Effector CD4-positive, alpha-beta T cell (primary cell): Measurements from ENCODE around the gene PRR12.
"Not testable (repeated sequence)": the region's sequence is repeated elsewhere in the genome, so short reads cannot be mapped to it uniquely, and the experiment has no call there.

Experiments
- DNase-seq: peaks from one replicate; pipeline ENCODE4 v3.0.0-alpha.2; 2020

PRR12 gene

GRCh38 chr19:49624967-49625910 lies 34.3 kb downstream of the PRR12 start:
- DNase-seq = no peak

GRCh38 chr19:49626226-49626625 lies 35.2 kb downstream of the PRR12 start:
- no peak for DNase-seq

GRCh38 chr19:49629659-49630058 lies 38.7 kb downstream of the PRR12 start:
- DNase-seq = no peak

DNA sequence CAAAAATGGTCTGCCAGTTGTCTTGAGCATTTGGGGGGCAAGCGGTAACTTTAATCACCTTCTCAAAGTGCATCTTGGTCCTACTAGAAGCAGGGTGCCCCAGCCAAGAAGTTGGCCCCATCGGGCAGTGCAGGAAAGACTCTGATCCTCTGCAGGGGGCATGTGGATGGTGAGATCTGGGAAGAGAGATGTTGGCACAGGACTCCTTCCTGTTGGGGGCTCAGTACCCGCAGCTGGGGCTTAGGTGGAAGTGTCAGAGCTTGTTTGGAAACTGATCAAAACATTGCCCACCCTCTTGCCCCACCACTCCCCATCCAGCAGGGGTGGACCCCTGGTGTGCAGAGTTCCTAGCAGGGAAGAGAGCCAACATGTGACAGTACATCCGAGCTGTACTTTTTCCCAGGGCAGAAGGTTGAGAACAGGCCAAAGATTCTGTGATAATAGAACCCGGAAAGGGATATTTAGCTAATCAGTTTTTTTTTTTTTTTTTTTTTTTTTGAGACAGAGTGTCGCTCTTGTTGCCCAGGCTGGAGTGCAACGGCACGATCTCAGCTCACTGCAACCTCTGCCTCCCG lies 40.1 kb downstream of the PRR12 start:
- no peak for DNase-seq

DNA sequence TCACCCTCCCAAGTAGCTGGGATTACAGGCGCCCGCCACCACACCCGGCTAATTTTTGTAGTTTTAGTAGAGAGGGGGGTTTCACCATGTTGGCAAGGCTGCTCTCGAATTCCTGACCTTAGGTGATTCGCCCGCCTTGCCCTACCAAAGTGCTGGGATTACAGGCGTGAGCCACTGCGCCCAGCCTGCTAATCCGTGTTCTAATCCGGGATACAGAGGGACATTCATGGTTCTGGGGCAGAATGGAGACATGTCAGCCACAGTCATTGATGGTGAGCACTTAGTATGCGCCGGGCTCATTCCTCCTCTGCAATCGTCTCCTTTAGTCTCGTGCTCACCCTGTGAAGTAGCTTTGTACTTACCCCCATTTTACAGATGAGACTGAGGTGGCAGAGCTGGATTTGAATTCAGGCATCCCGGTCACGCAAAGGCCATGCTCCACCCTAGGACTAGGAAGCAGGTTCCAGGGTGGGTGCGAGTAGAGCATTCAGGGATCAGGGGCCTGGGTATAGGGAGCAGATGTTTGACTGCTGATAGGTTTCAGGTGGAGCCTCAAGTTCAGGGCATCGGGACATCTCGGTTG lies 40.7 kb downstream of the PRR12 start:
- no peak for DNase-seq

GRCh38 chr19:49632576-49632975 lies 41.6 kb downstream of the PRR12 start:
- DNase-seq = no peak

DNA sequence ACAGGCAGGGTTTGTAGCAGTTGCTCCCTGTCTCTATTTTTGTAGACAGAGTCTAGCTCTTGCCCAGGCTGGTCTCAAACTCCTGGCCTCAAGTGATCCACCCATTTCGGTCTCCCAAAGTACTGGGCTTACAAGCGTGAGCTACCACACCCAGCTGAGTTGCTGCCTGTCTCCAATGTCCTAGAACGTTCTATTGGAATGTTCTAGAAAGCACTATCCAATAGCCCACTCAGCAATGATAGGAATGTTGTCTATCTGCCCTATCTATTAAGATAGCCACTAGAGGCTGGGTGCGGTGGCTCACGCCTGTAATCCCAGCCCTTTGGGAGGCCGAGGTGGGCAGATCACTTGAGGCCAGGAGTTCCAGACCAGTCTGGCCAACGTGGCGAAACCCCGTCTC lies 42.3 kb downstream of the PRR12 start:
- not testable (repeated sequence) for DNase-seq

- no peak for DNase-seq
Measured at GRCh38 chr19:49635530-49636232, 44.7 kb downstream of the PRR12 start.

GRCh38 chr19:49636233-49636932 lies 45.4 kb downstream of the PRR12 start:
- DNase-seq = no peak

GRCh38 chr19:49637821-49638738 lies 47.1 kb downstream of the PRR12 start:
- no peak for DNase-seq

DNA sequence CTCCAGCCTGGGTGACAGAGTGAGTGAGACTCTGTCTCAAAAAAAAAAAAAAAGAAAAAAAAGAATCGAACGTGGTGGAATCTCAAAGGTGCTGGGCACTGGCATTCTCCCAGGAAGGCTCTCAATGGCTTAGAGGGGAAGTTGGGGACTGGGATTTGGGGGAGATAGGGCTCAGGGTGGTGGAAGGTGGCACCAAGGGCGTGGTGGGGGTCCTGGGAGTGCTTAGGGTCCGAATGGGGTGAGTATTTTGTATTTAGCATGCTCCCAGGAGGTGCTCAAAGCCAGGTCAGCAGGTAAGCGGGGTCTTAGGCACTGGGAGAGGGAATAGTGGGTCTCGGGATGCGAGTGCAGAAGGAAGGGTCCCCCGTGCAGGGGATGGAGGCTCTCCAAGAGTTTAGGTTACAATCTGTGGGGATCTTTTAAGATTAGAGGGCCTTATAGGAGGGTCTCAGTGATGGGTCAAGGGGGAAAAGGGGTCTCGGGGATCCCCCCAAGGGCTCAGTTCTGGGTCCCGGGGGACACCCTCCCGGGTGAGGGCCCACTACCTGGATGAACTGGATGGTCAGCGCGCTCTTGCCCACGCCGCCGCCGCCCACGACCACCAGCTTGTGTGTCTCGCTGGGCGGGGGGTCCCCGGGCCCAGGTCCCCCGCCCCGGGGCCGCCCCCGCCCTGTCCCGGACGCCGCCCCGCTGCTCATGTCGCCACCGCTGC lies 48.6 kb downstream of the PRR12 start:
- no peak for DNase-seq

- peak; percentile 100 for DNase-seq
Measured at GRCh38 chr19:49640113-49640898, 49.3 kb downstream of the PRR12 start, which contains the start of gene RRAS. Gene RRAS (minus strand): TSS chr19:49640143. CDS start chr19:49640098, 45 bp downstream.

DNA sequence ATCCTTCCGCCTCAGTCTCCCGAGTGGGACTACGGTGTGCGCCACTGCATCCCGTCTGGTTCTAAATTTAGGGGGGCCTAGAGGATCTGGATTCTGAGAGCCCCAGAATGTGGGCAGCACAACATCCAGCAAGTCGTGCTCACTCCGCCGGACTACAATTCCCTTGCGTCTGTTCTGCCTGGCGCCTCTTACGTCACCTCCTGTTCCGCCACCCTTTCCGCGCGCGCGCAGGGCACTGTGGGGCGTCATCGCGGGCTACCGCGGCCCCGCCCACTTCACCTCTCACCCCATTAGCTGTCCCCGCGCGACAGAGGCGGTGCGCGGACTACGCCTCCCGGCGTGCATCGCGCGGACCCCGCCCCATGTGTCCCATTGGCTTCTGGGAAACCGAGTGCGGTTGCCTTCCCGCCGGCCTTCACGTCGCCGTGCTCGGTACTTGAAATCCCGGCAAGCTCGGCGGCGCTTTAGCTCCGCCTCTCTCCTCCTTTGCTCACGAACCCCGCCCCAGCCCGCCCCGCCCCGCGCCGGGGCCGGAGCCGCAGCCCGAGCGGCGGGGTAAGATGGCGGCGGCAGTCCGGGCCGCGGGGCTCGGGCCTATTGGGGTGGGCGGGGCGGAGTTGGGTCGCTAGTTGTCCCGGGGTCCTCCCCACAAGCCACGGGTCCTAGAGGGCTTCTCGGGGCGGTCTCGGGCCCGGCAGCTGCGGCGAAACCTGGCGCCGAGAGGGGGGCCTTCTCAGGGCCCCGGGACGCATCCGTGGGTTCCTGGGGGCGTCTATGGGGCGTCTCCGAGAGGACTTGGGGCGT lies 50.9 kb downstream of the PRR12 start, which contains the start of gene SCAF1:
Gene SCAF1 (plus strand): TSS at position 522 of the 804 bp plus-strand sequence. CDS start 2,818 bp downstream, outside the sequence.
- peak; percentile 97 for DNase-seq

DNA sequence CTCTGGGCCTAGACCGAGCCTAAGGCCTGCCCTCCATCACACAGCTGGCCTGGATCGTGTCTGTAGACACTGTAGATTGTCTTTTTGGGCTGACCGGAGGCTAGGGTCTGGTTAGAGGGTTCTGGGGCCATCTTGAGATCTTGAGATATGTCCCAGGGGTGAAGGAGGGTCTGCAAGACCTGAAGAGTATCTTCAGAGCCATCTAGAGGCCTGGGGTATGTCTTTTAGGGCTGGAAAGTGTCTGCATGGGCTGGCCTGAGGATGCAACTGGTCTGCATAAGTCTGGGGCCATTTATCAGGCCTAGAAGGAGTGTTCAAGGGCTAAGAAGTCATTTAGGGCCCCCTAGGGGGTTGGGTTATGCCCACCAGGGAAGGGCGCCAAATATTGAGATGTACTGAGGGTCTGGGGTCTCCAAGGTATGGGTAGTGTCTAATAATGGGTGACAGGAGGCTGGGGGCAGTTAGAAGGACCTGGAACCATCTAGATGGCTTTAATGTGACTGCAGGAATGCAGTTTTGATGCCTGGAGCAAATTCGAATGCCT lies 51.6 kb downstream of the PRR12 start:
- DNase-seq = no peak

GRCh38 chr19:49643466-49643865 lies 52.5 kb downstream of the PRR12 start:
- DNase-seq = no peak

DNA sequence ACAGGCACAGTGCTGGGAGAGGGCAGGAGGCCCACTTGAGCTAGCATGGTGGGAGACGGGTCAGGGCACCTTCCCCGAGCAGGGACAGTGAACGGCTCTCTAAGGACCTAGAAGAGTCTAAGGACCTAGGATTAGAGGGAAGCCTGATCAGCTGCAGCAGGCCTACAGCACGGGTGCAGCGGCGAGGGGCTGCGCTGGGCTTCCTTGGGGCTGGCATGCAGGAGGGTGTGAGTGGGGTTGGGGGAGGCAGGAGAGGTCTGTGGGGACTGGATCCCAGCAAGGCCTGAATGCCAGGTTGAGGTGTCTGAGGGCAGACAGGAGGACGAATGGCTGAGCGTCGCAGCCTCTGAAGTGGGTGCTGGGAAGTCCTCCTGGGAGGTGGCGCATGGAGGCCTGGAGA lies 54.6 kb downstream of the PRR12 start:
- no peak for DNase-seq

DNA sequence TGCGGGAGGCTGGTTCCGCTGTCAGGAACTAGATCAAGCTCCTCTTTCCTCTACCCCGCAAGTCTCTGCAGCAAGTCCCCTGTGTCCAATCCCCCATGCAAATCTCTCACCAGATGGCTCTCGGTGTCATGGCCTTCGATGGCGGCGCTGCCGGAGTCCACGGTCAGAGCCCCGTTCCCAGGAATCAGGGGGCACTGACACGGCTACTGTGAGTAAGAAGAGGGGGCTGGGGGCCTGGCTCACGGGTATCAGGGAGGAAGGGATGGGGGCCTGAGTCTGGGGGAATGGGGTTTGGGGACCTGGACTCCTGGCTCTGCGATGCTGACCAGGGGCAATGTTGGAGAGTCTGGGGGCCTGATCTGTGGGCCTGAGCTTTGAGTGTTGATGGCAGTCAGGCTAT lies 55.0 kb downstream of the PRR12 start:
- DNase-seq = no peak

GRCh38 chr19:49646586-49646985 lies 55.6 kb downstream of the PRR12 start:
- no peak for DNase-seq
